Measurements from ENCODE around the gene CCDC112.
A peak's percentile ranks its signal among the peaks of the same experiment; 100 is the strongest.
"Not testable (repeated sequence)": the region's sequence is repeated elsewhere in the genome, so short reads cannot be mapped to it uniquely, and the experiment has no call there.

CCDC112 gene

DNA sequence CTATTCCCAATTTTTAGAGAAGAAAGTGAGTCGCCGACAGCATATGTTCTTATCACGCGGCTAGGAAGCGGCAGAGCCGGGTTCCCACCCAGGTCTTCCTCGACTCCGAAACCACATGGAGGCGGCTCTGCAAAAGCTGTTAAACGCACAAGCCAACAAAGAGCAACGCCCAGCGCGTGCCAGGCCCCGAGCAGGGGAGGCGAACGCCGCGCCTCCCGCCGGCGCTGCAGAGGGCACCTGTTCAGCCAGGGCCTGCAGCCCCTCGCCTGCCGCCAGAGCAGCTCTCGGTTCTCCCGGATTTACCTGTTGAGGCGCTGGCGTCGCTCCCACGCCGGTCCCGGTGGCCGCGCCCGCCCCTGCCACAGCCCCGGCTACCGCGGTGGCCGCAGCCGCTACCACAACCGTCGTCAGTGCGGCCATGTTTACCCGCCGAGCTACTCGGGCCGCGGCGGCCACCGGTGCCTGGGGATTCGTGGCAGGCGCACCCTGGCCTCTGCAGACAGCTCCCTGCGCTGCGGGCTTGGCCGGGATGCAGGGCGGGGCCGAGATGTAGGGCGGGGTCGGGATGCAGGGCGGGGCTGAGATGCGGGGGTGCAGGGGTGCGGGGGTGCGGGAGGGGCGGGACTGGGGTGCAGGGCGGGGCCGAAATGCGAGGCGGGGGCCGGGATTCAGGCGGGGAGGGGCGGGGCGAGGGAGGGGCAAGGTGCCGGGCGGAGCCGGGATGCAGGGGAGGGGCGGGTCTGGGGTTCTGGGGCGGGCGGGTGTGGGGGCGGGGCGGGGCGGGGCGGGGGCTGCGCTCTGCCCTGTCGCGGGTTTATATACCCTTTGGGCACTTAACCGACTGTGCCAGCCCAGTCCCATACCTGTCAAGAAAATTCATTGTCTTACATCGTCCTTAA lies at the start of gene CCDC112:
Gene CCDC112, minus strand, starts transcription at position 531 of the 899 bp plus-strand sequence. Its CDS starts 111 bp downstream, at position 420.
- DNase-seq, result peak; percentile 73

GRCh38 chr5:115345344-115345743 lies 48.9 kb upstream of the CCDC112 start:
- DNase-seq, result no peak

DNA sequence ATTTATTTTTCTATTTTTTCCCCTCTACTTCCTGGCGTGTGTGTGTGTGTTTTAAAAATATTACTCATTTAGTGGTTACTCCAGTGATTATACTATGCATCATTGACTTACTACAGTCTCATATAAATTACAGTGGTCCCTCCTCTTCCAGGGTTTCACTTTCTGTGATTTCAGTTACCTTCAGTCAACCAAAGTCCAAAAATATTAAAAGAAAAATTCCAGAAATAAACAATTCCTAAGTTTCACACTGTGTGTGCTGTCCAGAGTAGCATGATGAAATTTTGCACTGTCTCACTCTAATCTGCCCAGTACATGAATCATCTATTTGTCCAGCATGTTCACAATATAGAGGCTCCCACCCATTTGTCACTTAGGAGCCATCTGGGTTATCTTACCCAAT lies 47.4 kb upstream of the CCDC112 start:
- no peak for DNase-seq

- DNase-seq, result no peak
Measured at GRCh38 chr5:115342590-115343377, 46.3 kb upstream of the CCDC112 start.

GRCh38 chr5:115341745-115342144 lies 45.3 kb upstream of the CCDC112 start:
- no peak for DNase-seq

- no peak for DNase-seq
Measured at GRCh38 chr5:115338851-115339250, 42.4 kb upstream of the CCDC112 start.

- DNase-seq, result no peak
Measured at GRCh38 chr5:115337882-115338281, 41.4 kb upstream of the CCDC112 start.

GRCh38 chr5:115336964-115337363 lies 40.5 kb upstream of the CCDC112 start:
- DNase-seq, result no peak

DNA sequence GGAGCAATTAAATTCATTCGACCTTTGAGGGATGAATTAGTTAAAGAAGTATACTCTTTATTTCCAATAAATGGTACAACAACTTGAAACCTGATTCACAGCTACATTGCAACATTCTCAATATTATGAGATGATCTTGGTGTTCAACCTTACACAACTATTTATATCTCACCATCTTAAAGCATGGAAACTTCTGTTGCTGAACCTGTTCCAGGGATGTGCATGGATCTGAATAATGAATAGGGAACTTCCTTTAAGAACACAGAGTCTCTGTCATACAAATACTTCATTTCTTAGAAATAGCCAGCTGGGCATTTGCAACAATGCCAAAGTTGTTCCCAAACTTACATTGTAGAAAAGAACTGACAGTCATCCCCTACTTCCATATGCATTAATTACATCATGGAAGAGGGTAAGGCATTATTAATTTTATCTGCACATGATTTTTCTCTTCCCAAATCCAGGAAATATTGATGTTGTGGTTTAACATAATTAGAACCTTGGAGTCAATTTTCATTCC lies 39.8 kb upstream of the CCDC112 start:
- DNase-seq, result no peak

- DNase-seq, result no peak
Measured at GRCh38 chr5:115335301-115335700, 38.8 kb upstream of the CCDC112 start.

- DNase-seq, result no peak
Measured at GRCh38 chr5:115333164-115333563, 36.7 kb upstream of the CCDC112 start.

DNA sequence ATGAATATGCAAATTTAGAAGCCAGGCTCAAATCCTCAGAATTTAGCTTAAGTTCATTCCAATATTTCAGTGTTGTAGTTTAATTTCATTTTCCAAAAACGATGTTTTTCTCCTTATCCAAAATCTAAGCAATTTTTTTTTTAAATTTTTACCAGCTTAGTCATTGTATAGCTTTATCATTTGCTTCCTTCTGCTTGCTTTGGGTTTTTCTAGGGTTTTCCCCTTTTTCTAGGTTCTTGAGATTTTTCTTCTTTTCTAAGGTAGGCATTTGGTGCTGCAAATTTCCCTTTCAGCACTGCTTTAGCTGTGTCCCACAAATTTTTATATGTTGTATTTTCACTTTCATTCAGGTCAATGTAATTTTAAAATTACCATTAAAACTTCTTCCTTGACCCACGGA lies 34.4 kb upstream of the CCDC112 start:
- DNase-seq, result no peak

DNA sequence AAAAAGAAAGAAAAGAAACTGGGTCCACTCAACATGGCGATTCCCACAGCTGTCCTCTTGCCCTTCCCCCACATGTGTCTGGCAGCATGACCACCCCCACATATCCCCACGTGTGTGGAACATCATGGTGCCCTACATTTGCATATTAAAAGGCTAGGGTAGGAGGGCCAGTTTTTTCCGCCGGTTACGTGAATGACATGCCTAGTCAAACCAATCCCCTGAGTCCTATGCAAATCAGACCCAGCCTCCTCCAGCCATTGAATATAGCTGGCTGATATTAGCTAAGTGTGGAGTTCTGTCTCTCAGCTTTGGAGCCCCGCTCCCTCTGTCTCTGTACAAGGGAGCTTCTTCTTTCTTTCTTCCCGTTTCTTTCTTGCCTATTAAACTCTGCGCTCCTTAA lies 33.0 kb upstream of the CCDC112 start:
- DNase-seq, result no peak

DNA sequence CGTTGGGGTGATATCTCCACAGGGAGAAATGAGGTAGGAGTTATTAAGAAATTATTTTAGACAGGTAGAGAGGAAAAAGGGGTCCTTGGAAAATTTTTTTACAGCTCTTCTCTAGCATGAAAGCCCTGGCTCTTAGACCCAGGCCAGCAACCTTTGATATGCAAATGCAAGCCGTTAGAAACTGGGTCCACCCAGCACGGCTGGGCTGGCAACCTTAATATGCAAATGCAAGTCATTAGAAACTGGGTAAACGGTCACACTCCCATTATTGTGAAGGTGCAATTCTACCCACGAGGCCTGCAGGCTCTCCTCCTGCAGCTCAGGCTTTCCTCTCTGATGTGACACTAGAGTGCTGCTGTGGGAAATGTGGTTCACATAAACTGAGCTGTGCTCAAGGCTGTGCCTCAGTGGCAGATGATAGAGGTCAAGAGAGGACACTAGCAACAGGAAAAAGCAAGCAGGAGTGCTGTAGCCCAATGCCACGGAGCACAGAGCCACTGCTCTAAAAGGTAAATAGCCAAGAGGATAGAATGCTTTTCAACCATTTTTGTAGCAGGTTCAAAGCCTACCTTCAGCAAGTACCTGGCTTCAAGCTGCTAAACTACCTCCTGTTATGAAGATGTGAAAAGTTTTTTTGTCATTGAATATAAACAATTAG lies 32.3 kb upstream of the CCDC112 start:
- DNase-seq, result not testable (repeated sequence)

- no peak for DNase-seq
Measured at GRCh38 chr5:115325296-115325959, 29.0 kb upstream of the CCDC112 start.

- DNase-seq, result no peak
Measured at GRCh38 chr5:115324021-115324420, 27.6 kb upstream of the CCDC112 start.

GRCh38 chr5:115322729-115323128 lies 26.3 kb upstream of the CCDC112 start:
- no peak for DNase-seq

- DNase-seq, result no peak
Measured at GRCh38 chr5:115321309-115321708, 24.9 kb upstream of the CCDC112 start.

DNA sequence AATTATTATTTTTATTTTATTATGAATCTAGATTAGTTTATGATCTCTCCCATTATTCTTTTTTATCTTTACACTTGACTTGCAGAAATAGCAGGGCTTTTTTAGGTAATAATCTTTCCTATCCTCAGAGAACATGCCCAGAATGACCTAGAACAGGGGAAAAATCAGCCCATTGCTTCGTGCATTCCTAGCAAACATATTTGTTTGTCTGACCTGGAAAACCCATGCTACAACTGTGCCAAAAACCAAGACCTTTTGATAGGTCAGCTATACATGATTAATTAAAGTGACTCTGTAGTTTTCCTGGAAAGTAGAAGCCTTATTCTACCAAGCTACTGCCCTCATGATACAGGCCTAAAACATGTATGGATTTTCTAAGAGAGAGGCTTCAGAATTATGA lies 24.1 kb upstream of the CCDC112 start:
- DNase-seq, result no peak

DNA sequence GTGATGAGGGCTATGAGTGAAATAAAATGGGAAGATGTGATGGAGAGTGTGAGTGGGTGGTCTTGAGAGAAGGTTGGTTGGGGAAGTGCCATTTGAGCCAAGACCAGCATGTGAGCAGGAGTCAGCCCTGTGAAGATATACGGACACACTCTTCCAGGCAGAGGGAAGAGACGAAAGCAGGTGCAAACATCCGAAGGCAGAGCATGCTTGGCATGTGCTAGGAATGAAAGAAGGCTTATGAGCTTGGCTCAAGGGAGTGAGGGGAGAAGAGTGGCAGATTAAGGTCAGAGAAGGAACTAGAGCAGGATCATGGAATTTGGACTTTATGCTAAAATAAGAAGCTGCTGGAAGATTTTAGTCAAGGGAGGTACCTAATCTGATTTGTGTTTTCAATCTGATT lies 23.6 kb upstream of the CCDC112 start:
- no peak for DNase-seq

- DNase-seq, result no peak
Measured at GRCh38 chr5:115319007-115319406, 22.6 kb upstream of the CCDC112 start.

DNA sequence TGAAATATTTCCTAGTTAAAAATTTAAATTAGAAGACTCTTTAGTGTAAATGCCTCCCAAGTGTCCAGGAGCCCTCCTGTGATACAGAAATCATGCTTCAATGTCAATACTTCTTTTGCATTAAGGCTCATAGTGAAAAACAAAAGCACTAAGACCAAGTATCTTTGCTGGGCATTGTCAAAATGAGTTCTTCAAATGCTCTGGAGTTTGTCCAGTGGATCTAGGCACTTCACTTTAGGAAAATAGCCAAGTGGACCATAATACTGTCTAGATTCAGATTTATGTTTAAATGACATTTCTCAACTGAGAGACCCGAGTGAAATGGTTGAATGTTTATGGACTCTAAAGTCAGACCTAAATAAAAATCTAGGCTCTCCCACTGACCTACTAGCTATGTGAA lies 21.3 kb upstream of the CCDC112 start:
- no peak for DNase-seq

DNA sequence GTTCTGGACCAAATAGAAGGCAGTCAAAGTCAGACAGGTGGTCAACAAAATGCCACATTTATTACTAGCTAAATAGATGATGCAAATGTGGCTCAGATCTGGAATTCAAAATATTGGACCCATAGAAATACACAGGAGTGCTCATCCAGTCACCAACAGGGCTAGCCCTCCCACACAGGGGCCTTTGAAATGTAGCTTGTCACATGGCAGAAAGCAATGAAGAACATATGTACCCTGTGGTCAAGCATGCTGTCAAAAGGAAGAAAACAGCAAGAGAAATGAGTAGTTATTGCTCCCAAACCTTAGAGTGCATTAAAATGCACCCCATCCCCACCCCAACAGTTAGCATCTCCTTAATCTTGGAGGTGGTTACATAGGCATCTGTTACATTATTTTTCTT lies 20.9 kb upstream of the CCDC112 start:
- no peak for DNase-seq

All from NCI-H1092 treated with DMSO at 0.1 percent for 48 hours (cell line).